Keratinocyte (primary cell): ENCODE data around the gene ADIPOR2.

Experiments used
- EZH2 ChIP-seq: IDR thresholded peaks from one replicate; pipeline ENCODE4 v1.6.1; 2012; ENCODE audit warnings: inconsistent platforms, mild to moderate bottlenecking, low read length, moderate library complexity
- TF ChIP-seq, protein P1 (sequence below), 3 experiments: IDR thresholded peaks in 1 of 3; conservative IDR thresholded peaks in 1 of 3; optimal IDR thresholded peaks in 1 of 3; 2 replicates in 2 of 3; 3 replicates in 1 of 3; pipeline versions ENCODE3 to v1.5.1; 2011; ENCODE audit warnings: low read length in 3 of 3, mild to moderate bottlenecking in 3 of 3, moderate library complexity in 2 of 3, control low read depth in 1 of 3, inconsistent platforms in 1 of 3; ENCODE audit not compliant: insufficient read depth in 2 of 3; ENCODE audit errors: extremely low read depth in 1 of 3

DNA sequence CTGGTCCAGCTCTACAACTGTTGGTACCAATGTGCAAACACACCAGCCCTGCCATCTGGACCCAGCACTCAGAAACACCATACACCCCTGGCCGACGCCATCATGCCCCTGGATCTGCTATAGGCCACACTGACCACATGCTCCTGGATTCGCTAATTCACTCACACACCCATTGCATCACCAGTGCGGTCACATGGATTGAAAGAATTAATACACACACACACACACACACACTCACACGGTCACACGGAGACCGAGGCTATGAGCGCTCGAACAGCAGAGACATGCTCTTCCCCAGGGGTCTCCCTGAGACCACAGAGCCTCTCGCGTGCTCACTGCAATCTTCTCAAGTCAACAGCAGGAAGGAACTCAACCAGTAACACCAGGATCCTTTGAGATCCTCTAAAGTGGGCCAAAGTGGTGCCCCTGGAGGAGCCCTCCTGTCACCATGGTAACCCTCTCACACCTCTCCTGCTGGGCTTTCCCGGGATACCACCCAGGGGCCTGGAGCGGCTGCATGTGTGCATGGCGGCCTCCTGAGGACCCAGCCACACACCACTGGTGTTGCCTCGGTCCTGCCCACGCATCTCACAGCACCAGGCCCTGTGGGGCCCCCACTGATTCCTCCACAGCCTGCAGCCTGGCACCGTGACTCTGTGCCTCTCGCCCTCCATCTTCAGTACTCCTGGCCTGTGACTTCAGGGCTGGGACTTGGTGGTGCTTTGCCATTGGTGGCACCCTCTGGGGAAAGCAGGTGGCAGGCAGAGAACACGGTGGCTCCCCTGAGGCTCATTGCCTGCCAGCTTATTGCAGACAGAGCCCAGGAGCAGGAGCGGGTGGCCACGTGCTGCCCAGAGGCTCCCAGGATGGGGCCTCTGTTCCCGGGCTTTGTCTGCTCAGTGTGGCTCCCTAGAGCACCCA lies 144.6 kb downstream of the ADIPOR2 start:
- TF ChIP-seq, protein P1, sequence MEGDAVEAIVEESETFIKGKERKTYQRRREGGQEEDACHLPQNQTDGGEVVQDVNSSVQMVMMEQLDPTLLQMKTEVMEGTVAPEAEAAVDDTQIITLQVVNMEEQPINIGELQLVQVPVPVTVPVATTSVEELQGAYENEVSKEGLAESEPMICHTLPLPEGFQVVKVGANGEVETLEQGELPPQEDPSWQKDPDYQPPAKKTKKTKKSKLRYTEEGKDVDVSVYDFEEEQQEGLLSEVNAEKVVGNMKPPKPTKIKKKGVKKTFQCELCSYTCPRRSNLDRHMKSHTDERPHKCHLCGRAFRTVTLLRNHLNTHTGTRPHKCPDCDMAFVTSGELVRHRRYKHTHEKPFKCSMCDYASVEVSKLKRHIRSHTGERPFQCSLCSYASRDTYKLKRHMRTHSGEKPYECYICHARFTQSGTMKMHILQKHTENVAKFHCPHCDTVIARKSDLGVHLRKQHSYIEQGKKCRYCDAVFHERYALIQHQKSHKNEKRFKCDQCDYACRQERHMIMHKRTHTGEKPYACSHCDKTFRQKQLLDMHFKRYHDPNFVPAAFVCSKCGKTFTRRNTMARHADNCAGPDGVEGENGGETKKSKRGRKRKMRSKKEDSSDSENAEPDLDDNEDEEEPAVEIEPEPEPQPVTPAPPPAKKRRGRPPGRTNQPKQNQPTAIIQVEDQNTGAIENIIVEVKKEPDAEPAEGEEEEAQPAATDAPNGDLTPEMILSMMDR (optimal IDR thresholded peaks at IDR 0.05 in 1 of 3, IDR thresholded peaks at IDR 0.05 in 1 of 3, conservative IDR thresholded peaks at IDR 0.05 in 1 of 3; ENCODE audit: extremely low read depth in 1 of 3, insufficient read depth in 2 of 3, low read length in 3 of 3) = no peak
- no peak for TF ChIP-seq EZH2
